MM.1S (cell line): ENCODE data around the gene CISD3.

Source experiments
- DNase-seq: peaks from one replicate; pipeline ENCODE4 v3.0.0-alpha.2; 2015
- H2AFZ ChIP-seq: fragments of 300-600 bp; sonication (generic); 2 replicates; pipeline ENCODE4 v1.6.0; 2016; ENCODE audit warnings: antibody characterized with exemption, low read length
- H3F3A ChIP-seq: fragments of 300-600 bp; sonication (generic); 2 replicates; pipeline ENCODE4 v1.6.1; 2016; ENCODE audit warnings: mild to moderate bottlenecking, antibody characterized with exemption, low read length, moderate library complexity, mixed read lengths; ENCODE audit not compliant: insufficient read depth
- H3K27ac ChIP-seq: fragments of 300-600 bp; sonication (generic); 2 replicates; pipeline ENCODE4 v1.5.1; 2016; ENCODE audit warnings: mild to moderate bottlenecking, low read length
- H3K27me3 ChIP-seq: fragments of 300-600 bp; sonication (generic); replicated peaks from 2 replicates; pipeline ENCODE4 v1.6.0; 2016; ENCODE audit warnings: low read length; ENCODE audit not compliant: insufficient read depth
- H3K36me3 ChIP-seq: fragments of 300-600 bp; sonication (generic); replicated peaks from 2 replicates; pipeline ENCODE4 v1.6.1; 2016; ENCODE audit warnings: mild to moderate bottlenecking, low read length, mixed read lengths; ENCODE audit not compliant: insufficient read depth
- H3K4me1 ChIP-seq: fragments of 300-600 bp; sonication (generic); 2 replicates; pipeline ENCODE4 v1.6.1; 2016; ENCODE audit warnings: low read length, mixed read lengths
- H3K4me2 ChIP-seq: fragments of 300-600 bp; sonication (generic); 2 replicates; pipeline ENCODE4 v1.6.0; 2016; ENCODE audit warnings: low read depth, low read length
- H3K4me3 ChIP-seq: fragments of 300-600 bp; sonication (generic); 2 replicates; pipeline ENCODE4 v1.5.1; 2016; ENCODE audit warnings: low read length, mixed read lengths
- H3K79me2 ChIP-seq: fragments of 300-600 bp; sonication (generic); 2 replicates; pipeline ENCODE4 v1.6.1; 2016; ENCODE audit warnings: mixed run types, low read length, mixed read lengths
- H3K9ac ChIP-seq: fragments of 300-600 bp; sonication (generic); 2 replicates; pipeline ENCODE4 v1.6.1; 2016; ENCODE audit warnings: low read length, mixed read lengths
- H3K9me2 ChIP-seq: fragments of 300-600 bp; sonication (generic); replicated peaks from 2 replicates; pipeline ENCODE4 v1.6.1; 2016; ENCODE audit warnings: mild to moderate bottlenecking, low read length, mixed read lengths; ENCODE audit not compliant: insufficient read depth
- H3K9me3 ChIP-seq: fragments of 300-600 bp; sonication (generic); replicated peaks from 2 replicates; pipeline ENCODE4 v1.6.1; 2016; ENCODE audit warnings: mild to moderate bottlenecking, low read length, mixed read lengths; ENCODE audit not compliant: insufficient read depth
- H4K20me1 ChIP-seq: fragments of 300-600 bp; sonication (generic); 2 replicates; pipeline ENCODE4 v1.6.1; 2016; ENCODE audit warnings: mild to moderate bottlenecking, low read length, moderate library complexity, mixed read lengths; ENCODE audit not compliant: insufficient read depth
- CTCF ChIP-seq: fragments of 300-600 bp; sonication (generic); IDR thresholded peaks from 2 replicates; pipeline ENCODE4 v1.5.1; 2016; ENCODE audit warnings: antibody characterized with exemption, low read length, mixed read lengths
- EZH2 ChIP-seq: fragments of 300-600 bp; sonication (generic); optimal IDR thresholded peaks from 2 replicates; pipeline ENCODE3; 2017; ENCODE audit warnings: low read depth, mild to moderate bottlenecking, antibody characterized with exemption, low read length, mixed read lengths
- EZH2phosphoT487 ChIP-seq: fragments of 300-600 bp; sonication (generic); IDR thresholded peaks from 2 replicates; pipeline ENCODE4 v1.6.1; 2018; ENCODE audit warnings: antibody characterized with exemption, low read length

The CISD3 gene

GRCh38 chr17:38713456-38714075, 16.6 kb upstream of the CISD3 start:
- H3K27ac ChIP-seq = no peak overlapping the region
- H3K79me2 ChIP-seq = peaks cover 24% of the 10 kb centered on the region
- H3K27me3 ChIP-seq = no peaks in the 10 kb centered on the region
- no peak overlapping the region for H3K9ac ChIP-seq
- no peaks in the 10 kb centered on the region for H4K20me1 ChIP-seq
- no peaks in the 10 kb centered on the region for H3K9me3 ChIP-seq
- no peaks in the 10 kb centered on the region for H3K9me2 ChIP-seq
- no peak overlapping the region for H3K4me3 ChIP-seq
- no peaks in the 10 kb centered on the region for H3F3A ChIP-seq
- H2AFZ ChIP-seq = no peak overlapping the region
- no peak overlapping the region for H3K4me2 ChIP-seq
- no peak for TF ChIP-seq CTCF
- TF ChIP-seq EZH2 = no peak
- TF ChIP-seq EZH2phosphoT487 = no peak
- no peaks in the 10 kb centered on the region for H3K4me1 ChIP-seq
- DNase-seq = no peak
- no peaks in the 10 kb centered on the region for H3K36me3 ChIP-seq

GRCh38 chr17:38715216-38715943, 14.8 kb upstream of the CISD3 start:
- H3K27me3 ChIP-seq = no peaks in the 10 kb centered on the region
- H2AFZ ChIP-seq = no peak overlapping the region
- no peak overlapping the region for H3K4me2 ChIP-seq
- TF ChIP-seq CTCF (no peak), EZH2phosphoT487 (no peak), EZH2 (no peak)
- no peaks in the 10 kb centered on the region for H3K9me3 ChIP-seq
- no peak overlapping the region for H3K4me3 ChIP-seq
- no peak overlapping the region for H3K9ac ChIP-seq
- no peak overlapping the region for H3K27ac ChIP-seq
- peaks cover 8% of the 10 kb centered on the region; the same call in 1 of the 2 replicates for H3K79me2 ChIP-seq
- H3K4me1 ChIP-seq = no peaks in the 10 kb centered on the region
- no peaks in the 10 kb centered on the region for H3K9me2 ChIP-seq
- no peaks in the 10 kb centered on the region for H3F3A ChIP-seq
- H3K36me3 ChIP-seq = no peaks in the 10 kb centered on the region
- DNase-seq = no peak
- H4K20me1 ChIP-seq = no peaks in the 10 kb centered on the region

- Histone ChIP-seq H2AFZ (no peak overlapping the region), H3K9ac (no peak overlapping the region), H3K9me3 (no peaks in the 10 kb centered on the region), H3K4me1 (no peaks in the 10 kb centered on the region), H4K20me1 (no peaks in the 10 kb centered on the region), H3K27ac (no peak overlapping the region), H3K27me3 (no peaks in the 10 kb centered on the region), H3K9me2 (no peaks in the 10 kb centered on the region), H3K4me2 (no peak overlapping the region), H3F3A (no peaks in the 10 kb centered on the region), H3K4me3 (no peak overlapping the region), H3K79me2 (no peaks in the 10 kb centered on the region), H3K36me3 (no peaks in the 10 kb centered on the region)
- TF ChIP-seq EZH2 (no peak), CTCF (no peak), EZH2phosphoT487 (no peak)
- no peak for DNase-seq
These were observed 13.7 kb upstream of the CISD3 start for GRCh38 chr17:38716368-38717005.
